Measurements from ENCODE around the gene THRB.

THRB gene

DNA sequence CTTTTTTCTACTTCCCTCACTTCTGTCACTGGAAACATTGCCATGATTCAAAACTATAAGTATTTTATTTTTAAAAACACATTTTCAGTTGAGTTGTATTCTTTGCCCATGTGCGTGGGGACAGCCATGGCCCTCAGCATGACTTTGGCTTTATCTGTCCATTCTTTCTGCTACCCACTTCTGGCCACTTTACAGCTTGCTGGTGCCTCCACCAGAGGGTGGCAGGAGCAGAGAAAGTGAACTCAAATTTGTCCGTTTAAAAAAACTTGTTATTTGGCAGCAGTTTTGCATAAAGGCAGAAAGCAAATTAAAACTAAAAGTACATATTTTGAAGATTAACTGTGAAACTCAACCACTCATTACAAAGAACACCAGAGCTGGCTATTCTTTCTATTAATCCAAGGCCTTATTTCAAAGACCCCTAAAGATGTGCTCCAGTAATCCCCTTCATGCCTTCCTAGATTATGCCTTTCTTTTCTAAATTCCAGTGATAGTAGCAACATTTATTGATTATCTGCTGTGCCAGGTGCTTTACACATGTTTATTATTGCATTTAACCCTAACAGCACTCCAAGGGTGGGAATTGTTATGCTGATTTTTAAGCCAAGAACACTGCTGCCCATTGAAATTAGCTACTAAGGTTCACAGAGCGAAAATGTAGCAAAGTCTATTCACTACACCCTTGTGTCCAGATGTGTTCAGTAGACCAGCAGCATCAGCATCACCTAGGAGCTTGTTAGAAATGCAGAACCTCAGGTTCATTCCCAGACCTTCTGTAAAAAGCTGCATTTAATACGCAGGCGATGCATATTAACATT, 134.8 kb downstream of the THRB start:
- H3K4me3 Mint-ChIP-seq, result no peak overlapping the region
- no peaks in the 10 kb centered on the region for H3K4me1 Mint-ChIP-seq
- H3K9me3 Mint-ChIP-seq, result no peaks in the 10 kb centered on the region
- TF ChIP-seq, protein P1, sequence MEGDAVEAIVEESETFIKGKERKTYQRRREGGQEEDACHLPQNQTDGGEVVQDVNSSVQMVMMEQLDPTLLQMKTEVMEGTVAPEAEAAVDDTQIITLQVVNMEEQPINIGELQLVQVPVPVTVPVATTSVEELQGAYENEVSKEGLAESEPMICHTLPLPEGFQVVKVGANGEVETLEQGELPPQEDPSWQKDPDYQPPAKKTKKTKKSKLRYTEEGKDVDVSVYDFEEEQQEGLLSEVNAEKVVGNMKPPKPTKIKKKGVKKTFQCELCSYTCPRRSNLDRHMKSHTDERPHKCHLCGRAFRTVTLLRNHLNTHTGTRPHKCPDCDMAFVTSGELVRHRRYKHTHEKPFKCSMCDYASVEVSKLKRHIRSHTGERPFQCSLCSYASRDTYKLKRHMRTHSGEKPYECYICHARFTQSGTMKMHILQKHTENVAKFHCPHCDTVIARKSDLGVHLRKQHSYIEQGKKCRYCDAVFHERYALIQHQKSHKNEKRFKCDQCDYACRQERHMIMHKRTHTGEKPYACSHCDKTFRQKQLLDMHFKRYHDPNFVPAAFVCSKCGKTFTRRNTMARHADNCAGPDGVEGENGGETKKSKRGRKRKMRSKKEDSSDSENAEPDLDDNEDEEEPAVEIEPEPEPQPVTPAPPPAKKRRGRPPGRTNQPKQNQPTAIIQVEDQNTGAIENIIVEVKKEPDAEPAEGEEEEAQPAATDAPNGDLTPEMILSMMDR (IDR thresholded peaks at IDR 0.05), result no peak
- no peaks in the 10 kb centered on the region for H3K27me3 Mint-ChIP-seq (ENCODE audit: low read depth, poor library complexity)
- no peak overlapping the region for H3K27ac Mint-ChIP-seq
- H3K36me3 Mint-ChIP-seq (ENCODE audit: low read depth), result no peaks in the 10 kb centered on the region
- DNase-seq, result no peak

DNA sequence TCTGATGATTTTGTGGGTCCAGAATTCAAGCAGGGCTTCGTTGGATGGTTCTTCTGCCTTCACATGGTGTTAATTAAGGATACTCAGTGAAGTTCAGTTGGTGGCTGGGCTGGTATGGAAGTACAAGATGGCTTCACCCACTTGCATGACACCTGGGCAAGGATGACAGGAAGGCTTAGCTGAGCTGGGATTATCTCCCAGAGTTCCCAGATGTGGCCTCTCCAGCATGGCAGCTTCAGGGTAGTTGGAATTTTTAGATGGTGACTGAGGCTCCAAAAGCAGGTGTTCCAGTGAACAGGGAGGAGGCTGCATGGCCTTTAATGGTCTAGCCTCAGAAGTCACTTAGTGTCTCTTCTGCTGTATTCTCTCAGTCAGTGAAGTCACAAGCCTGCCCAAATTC, 135.5 kb downstream of the THRB start:
- TF ChIP-seq, protein P1 (IDR thresholded peaks at IDR 0.05), result no peak
- no peak for DNase-seq
- H3K9me3 Mint-ChIP-seq, result peaks cover 6% of the 10 kb centered on the region
- H3K27ac Mint-ChIP-seq, result no peak overlapping the region
- H3K4me1 Mint-ChIP-seq, result no peaks in the 10 kb centered on the region
- H3K4me3 Mint-ChIP-seq, result no peak overlapping the region
- no peaks in the 10 kb centered on the region for H3K36me3 Mint-ChIP-seq (ENCODE audit: low read depth)
- H3K27me3 Mint-ChIP-seq (ENCODE audit: low read depth, poor library complexity), result no peaks in the 10 kb centered on the region

DNA sequence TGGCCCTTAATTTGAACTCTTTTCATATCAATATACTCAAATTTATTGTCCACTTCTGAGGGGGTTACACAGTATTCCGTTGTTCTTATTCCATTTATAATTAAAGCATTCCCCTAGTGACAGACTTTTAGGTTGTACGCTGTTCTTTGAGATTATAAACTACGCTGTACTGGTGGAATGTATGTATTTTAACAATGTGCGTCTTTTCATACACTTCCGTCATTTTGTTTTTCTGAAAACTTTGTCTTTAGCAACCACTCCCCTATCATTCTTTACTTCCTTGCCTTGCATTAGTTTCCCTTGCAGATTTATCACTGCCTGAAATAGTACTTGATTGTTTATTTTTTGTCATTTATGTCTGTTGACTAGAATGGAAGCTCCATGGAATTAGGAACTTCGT, 137.0 kb downstream of the THRB start:
- peaks cover 6% of the 10 kb centered on the region for H3K9me3 Mint-ChIP-seq
- TF ChIP-seq, protein P1 (IDR thresholded peaks at IDR 0.05), result no peak
- H3K27ac Mint-ChIP-seq, result no peak overlapping the region
- no peak overlapping the region for H3K4me3 Mint-ChIP-seq
- no peak for DNase-seq
- no peaks in the 10 kb centered on the region for H3K27me3 Mint-ChIP-seq (ENCODE audit: low read depth, poor library complexity)
- H3K4me1 Mint-ChIP-seq, result peaks cover 7% of the 10 kb centered on the region
- no peaks in the 10 kb centered on the region for H3K36me3 Mint-ChIP-seq (ENCODE audit: low read depth)

DNA sequence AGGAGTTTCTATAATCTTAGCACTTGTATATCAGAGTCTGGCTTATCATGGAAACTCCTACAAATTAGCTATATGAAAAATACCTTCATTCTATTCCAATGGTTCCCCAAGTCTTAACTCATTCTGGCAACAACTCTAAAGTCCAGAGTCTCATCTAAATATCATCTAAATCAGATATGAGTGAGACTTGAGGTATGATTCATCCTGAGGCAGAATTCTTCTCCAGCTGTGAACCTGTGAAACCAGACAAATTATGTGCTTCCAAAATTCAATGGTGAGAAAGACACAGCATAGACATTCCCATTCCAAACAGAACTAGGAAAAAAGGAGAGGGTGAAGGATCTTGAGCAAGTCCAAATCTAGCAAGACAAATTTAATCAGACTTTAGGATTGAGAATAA, 138.8 kb downstream of the THRB start:
- Mint-ChIP-seq H3K4me1 (peaks cover 21% of the 10 kb centered on the region), H3K9me3 (peaks cover 6% of the 10 kb centered on the region)
- TF ChIP-seq, protein P1 (IDR thresholded peaks at IDR 0.05), result no peak

DNA sequence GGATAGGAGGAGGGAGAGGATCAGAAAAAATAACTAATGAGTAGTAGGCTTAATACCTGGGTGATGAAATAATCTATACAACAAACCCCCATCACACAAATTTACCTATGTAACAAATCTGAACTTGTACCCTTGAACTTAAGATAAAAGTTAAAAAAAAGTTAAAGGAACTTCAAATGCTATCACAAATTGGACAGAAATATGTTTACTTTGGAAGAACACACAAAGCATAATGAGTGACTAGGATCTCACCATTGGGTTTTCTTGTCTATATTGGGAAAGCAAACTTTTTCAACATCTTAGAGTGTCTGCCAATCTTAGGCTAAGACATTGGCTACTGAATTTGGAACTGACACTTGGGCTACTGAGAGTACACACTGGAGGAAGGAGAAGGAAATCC, 140.4 kb downstream of the THRB start:
- Mint-ChIP-seq H3K36me3 (ENCODE audit: low read depth) (no peaks in the 10 kb centered on the region), H3K27me3 (ENCODE audit: low read depth, poor library complexity) (no peaks in the 10 kb centered on the region), H3K4me3 (no peak overlapping the region), H3K9me3 (peaks cover 6% of the 10 kb centered on the region), H3K27ac (no peak overlapping the region), H3K4me1 (peaks cover 21% of the 10 kb centered on the region)
- DNase-seq, result no peak
- TF ChIP-seq, protein P1 (IDR thresholded peaks at IDR 0.05), result no peak

More for the DNA sequence above, 138.8 kb downstream of the THRB start:
- Mint-ChIP-seq H3K4me3 (no peak overlapping the region), H3K36me3 (ENCODE audit: low read depth) (no peaks in the 10 kb centered on the region), H3K27me3 (ENCODE audit: low read depth, poor library complexity) (no peaks in the 10 kb centered on the region), H3K27ac (no peak overlapping the region)
- DNase-seq, result no peak
